Fibroblast of villous mesenchyme (primary cell): ENCODE results near the gene MAP3K10. TPM values are rescaled to one million over a fixed set of nuclear protein-coding genes. Genes with fewer than 3 reads are reported as not detected.
A peak's percentile ranks its signal among the peaks of the same experiment; 100 is the strongest.

Experiments used
- DNase-seq: peaks from one replicate; pipeline ENCODE4 v3.0.0-alpha.2; 2010; ENCODE audit warnings: low read depth
- H3K4me3 ChIP-seq: 2 replicates; pipeline ENCODE4 v1.5.1; 2011; ENCODE audit warnings: low read depth, mild to moderate bottlenecking, low read length
- CTCF ChIP-seq: IDR thresholded peaks from 2 replicates; pipeline ENCODE4 v1.5.1; 2012; ENCODE audit warnings: low read depth, mild to moderate bottlenecking, low read length; ENCODE audit not compliant: insufficient read depth
- total RNA-seq: library from RNA; depleted of rRNA; stranded (reverse); fragments of >200 nt; gene quantifications from 2 replicates; pipeline ENCODE4 v1.2.3, GENCODE V29; 2012

MAP3K10 gene
- total RNA-seq, 1 donor: 8.6 TPM

GRCh38 chr19:40234429-40235237 lies 43.4 kb downstream of the MAP3K10 start:
- no peak for TF ChIP-seq CTCF
- H3K4me3 ChIP-seq: no peak overlapping the region
- DNase-seq: no peak

DNA sequence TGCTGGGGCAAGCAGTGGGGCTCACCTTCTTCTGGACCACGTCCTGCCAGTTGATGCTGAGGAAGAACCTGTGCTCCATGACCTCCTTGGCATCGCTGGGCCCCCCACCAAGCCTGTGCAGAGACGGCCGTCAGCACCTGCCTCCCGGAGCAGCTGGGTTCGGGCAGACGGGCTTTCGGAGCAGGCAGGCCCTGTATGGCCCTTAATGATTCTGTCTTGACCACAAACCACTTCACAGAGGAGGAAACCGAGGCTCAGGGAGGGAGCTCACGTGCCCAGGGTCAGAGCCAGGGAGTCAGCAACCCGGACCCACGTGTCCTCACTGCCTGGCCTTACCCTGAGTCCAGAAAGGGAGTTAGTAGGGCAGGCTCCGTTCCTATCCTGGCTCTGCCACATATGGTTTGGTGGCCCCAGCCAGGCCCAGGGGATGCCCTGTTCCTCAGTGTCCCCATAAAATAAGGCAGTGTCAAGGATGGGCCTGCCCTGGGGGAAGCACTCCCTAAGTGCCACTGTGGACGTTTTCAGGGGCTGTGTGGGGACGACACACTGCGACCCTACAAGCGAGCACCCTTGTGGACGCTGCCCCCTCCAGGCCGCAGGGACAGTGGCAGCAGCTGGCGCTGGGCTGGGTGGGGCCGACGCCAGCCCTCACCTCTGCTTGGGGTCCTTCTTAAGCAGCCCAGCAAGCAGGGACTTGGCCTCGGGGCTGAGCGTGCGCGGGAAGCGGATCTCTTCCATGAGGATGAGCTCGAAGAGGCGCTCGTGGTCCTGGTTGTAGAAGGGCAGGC lies 44.2 kb downstream of the MAP3K10 start:
- H3K4me3 ChIP-seq: no peak overlapping the region
- TF ChIP-seq CTCF: peak; percentile 6
- no peak for DNase-seq

- TF ChIP-seq CTCF: no peak
- no peak overlapping the region for H3K4me3 ChIP-seq
- no peak for DNase-seq
Observed at GRCh38 chr19:40236026-40236355, 44.8 kb downstream of the MAP3K10 start.

DNA sequence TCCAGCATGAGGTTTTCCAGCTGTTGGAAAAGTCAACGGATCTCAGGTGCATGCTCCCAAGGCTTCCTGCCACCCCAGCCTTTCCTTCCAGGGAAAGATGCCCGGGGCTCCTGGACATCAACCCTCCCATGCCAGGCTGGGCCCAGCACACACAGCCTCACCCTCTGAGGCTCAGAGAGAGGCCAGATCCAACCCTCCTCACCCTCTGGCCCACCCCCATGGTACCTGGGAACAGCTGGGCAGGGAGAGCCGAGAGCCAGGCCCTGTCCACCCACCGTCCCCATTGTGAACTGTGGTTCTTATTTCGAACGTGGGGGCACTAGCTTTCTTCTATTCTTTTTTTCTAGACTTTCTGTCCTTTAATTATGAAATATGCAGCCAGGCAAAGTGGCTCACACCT lies 45.1 kb downstream of the MAP3K10 start:
- TF ChIP-seq CTCF: no peak
- H3K4me3 ChIP-seq: no peak overlapping the region
- no peak for DNase-seq

GRCh38 chr19:40237791-40238190 lies 46.6 kb downstream of the MAP3K10 start:
- H3K4me3 ChIP-seq: no peak overlapping the region
- no peak for DNase-seq
- no peak for TF ChIP-seq CTCF

DNA sequence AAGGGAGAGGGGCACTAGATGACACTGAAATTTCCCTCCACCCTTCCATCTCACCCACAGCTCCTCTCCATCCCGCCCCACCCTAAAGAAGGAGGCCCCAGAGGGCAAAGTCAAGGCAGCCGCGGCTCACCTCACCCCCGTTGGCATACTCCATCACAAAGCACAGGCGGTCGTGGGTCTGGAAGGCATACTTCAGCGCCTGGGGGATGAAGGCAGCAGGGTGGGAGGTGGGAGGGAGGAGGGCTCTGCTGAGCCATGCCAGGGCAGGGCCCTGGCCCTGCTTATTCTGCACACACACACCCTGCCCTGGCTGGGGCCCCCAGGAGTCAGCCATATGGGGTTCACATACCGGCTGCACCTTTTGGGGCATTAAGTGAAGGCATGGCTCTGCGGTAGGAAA lies 47.5 kb downstream of the MAP3K10 start:
- TF ChIP-seq CTCF: no peak
- H3K4me3 ChIP-seq: no peak overlapping the region
- DNase-seq: no peak
